ENCODE data around the gene FERMT1. TPM values are rescaled to one million over a fixed set of nuclear protein-coding genes. Genes with fewer than 3 reads are reported as not detected.

Gene FERMT1
- total RNA-seq (2022; extraction: Qiagen RNA extraction): 13.8 to 16.2 TPM (median 14.4 TPM) in 5 replicates

GRCh38 chr20:6122873-6123648 is at the start of gene FERMT1:
TSS of gene FERMT1 (minus strand) at chr20:6123030. CDS start at chr20:6119554, 3,476 bp downstream.

GRCh38 chr20:6053776-6054688 is 68.8 kb downstream of the FERMT1 start, which contains the start of gene LRRN4:
TSS of gene LRRN4 (minus strand) at chr20:6054060. CDS start at chr20:6052799, 1,261 bp downstream.

Other genes with a start within 250 kb of the FERMT1 start
- gene CHGB, start 211.5 kb downstream of the FERMT1 start, total RNA-seq (2022; extraction: Qiagen RNA extraction): 2.9 to 3.6 TPM (median 3.2 TPM) in 5 replicates
- gene TRMT6, start 172.5 kb downstream of the FERMT1 start, total RNA-seq (2022; extraction: Qiagen RNA extraction): 61.5 to 70.5 TPM (median 63.3 TPM) in 5 replicates
- gene MCM8, start 172.4 kb downstream of the FERMT1 start, total RNA-seq (2022; extraction: Qiagen RNA extraction): 22.2 to 27.5 TPM (median 25.5 TPM) in 5 replicates
- 45.8 to 69.1 TPM (median 66.4 TPM) in 5 replicates for gene CRLS1, start 116.9 kb downstream of the FERMT1 start, total RNA-seq (2022; extraction: Qiagen RNA extraction)
- gene LRRN4, start 69.0 kb downstream of the FERMT1 start, total RNA-seq (2022; extraction: Qiagen RNA extraction): 0.02 to 0.07 TPM (median 0.05 TPM) in 4 of 5 replicates, not detected in the other

Data from A549 treated with dexamethasone at 1 μM for 4 hours (cell line).